Esophagus muscularis mucosa (tissue), 4 donors: ENCODE measurements around the gene LRRC4C. TPM values are rescaled to one million over a fixed set of nuclear protein-coding genes. Genes with fewer than 3 reads are reported as not detected.

Source experiments
- DNase-seq: peaks from one replicate; pipeline ENCODE4 v3.0.0-alpha.2; 2017; ENCODE audit errors: extremely low spot score
- H3K27ac ChIP-seq, 4 donors: fragments of 200-600 bp; sonication (generic); replicated peaks in 1 of 4; 1 replicate in 3 of 4; 2 replicates in 1 of 4; pipeline ENCODE4 v1.5.1; 2016 to 2019; ENCODE audit warnings: mild to moderate bottlenecking in 1 of 4
- H3K27me3 ChIP-seq, 4 donors: fragments of 200-600 bp; sonication (generic); one replicate each; pipeline versions ENCODE4 v1.5.1 to v1.6.0; 2016 to 2019
- H3K36me3 ChIP-seq, 4 donors: fragments of 200-600 bp; sonication (generic); one replicate each; pipeline ENCODE4 v1.5.1; 2016 to 2019
- H3K4me1 ChIP-seq, 4 donors: fragments of 200-600 bp; sonication (generic); one replicate each; pipeline ENCODE4 v1.5.1; 2016 to 2019
- H3K4me3 ChIP-seq, 4 donors: fragments of 200-600 bp; sonication (generic); 1 replicate in 2 of 4; 2 replicates in 2 of 4; pipeline ENCODE4 v1.5.1; 2016 to 2019; ENCODE audit warnings: mild to moderate bottlenecking in 4 of 4, moderate library complexity in 1 of 4
- H3K9me3 ChIP-seq, 4 donors: fragments of 200-600 bp; sonication (generic); 1 replicate in 3 of 4; 2 replicates in 1 of 4; pipeline ENCODE4 v1.5.1; 2016 to 2019
- EP300 ChIP-seq: sonication (generic); formaldehyde crosslinking; IDR thresholded peaks from one replicate; pipeline ENCODE4 v1.6.1; 2017; ENCODE audit warnings: antibody characterized with exemption
- POLR2A ChIP-seq: fragments of 450-650 bp; IDR thresholded peaks from one replicate; pipeline ENCODE4 v1.6.1; 2017; ENCODE audit warnings: antibody characterized with exemption, moderate library complexity, mild to moderate bottlenecking, low read depth
- POLR2AphosphoS5 ChIP-seq, 2 donors: sonication (generic); formaldehyde crosslinking; IDR thresholded peaks; one replicate each; pipeline ENCODE4 v1.6.1; 2017; ENCODE audit warnings: antibody characterized with exemption in 2 of 2
- WGBS: methylation state at CpG from one replicate; pipeline ENCODE4 v1.1.5; 2018; 5-methylcytosine and 5-hydroxymethylcytosine counted together
- intact Hi-C: fragments of 100-400 bp; cut with DNase I; formaldehyde crosslinking; loops from one replicate; pipeline ENCODE4 v1.15.1; 2023
- total RNA-seq, 4 donors: library from RNA; depleted of rRNA; stranded (reverse); fragments of >200 nt; gene quantifications; one replicate each; pipeline versions ENCODE4 v1.1.0 to v1.2.1, GENCODE V29; 2016
- TF ChIP-seq, protein P1 (sequence below), 3 experiments: fragments of 200-600 bp in 2 of 3; fragments of 450-650 bp in 1 of 3; sonication (generic) in 2 of 3; IDR thresholded peaks; one replicate each; pipeline ENCODE4 v1.5.1; 2017 to 2019; ENCODE audit warnings: antibody characterized with exemption in 3 of 3, mild to moderate bottlenecking in 2 of 3, moderate library complexity in 1 of 3

Gene LRRC4C
- total RNA-seq, 4 donors from 2014 or later: 1.2 to 4.0 (median 2.2) TPM

DNA sequence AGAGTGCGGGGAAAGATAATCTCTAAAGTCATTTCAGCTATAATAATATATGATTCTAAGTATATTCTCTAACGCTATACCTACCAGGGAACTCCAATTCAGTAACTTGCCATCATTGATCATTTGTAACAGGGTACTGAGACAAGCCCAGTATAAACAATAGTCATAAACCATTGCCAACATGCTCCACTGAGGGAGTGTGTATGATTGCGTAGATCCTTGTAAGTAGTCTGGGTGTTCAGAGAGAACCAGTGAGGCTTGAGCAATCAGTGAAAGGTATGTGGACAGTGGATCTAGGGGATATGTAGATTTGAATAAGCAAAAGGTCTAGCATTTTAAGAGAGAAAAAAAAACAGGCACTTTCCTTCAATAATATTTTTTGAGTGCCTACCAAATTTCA lies 1326.0 kb downstream of the LRRC4C start:
- Histone ChIP-seq H3K4me3 (no peak overlapping the region), H3K9me3 (no peaks in the 10 kb centered on the region), H3K27ac (no peak overlapping the region), H3K4me1 (no peaks in the 10 kb centered on the region), H3K27me3 (peaks cover 0 to 5% (median 0%) of the 10 kb centered on the region in 4 donors), H3K36me3 (no peaks in the 10 kb centered on the region)
- intact Hi-C loops: no loop called here
- TF ChIP-seq POLR2AphosphoS5 (IDR thresholded peaks at IDR 0.05): no peak
- no peak for TF ChIP-seq EP300
- TF ChIP-seq, protein P1, sequence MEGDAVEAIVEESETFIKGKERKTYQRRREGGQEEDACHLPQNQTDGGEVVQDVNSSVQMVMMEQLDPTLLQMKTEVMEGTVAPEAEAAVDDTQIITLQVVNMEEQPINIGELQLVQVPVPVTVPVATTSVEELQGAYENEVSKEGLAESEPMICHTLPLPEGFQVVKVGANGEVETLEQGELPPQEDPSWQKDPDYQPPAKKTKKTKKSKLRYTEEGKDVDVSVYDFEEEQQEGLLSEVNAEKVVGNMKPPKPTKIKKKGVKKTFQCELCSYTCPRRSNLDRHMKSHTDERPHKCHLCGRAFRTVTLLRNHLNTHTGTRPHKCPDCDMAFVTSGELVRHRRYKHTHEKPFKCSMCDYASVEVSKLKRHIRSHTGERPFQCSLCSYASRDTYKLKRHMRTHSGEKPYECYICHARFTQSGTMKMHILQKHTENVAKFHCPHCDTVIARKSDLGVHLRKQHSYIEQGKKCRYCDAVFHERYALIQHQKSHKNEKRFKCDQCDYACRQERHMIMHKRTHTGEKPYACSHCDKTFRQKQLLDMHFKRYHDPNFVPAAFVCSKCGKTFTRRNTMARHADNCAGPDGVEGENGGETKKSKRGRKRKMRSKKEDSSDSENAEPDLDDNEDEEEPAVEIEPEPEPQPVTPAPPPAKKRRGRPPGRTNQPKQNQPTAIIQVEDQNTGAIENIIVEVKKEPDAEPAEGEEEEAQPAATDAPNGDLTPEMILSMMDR (IDR thresholded peaks at IDR 0.05): no peak
- TF ChIP-seq POLR2A: no peak
- WGBS: 77% methylated on average over 3 of the region's 3 CpGs
- DNase-seq: no peak

GRCh38 chr11:40132912-40133311 lies 1326.5 kb downstream of the LRRC4C start:
- Histone ChIP-seq H3K9me3 (no peaks in the 10 kb centered on the region), H3K4me3 (no peak overlapping the region), H3K27ac (no peak overlapping the region), H3K27me3 (peaks cover 0 to 5% (median 0%) of the 10 kb centered on the region in 4 donors), H3K4me1 (no peaks in the 10 kb centered on the region), H3K36me3 (no peaks in the 10 kb centered on the region)
- intact Hi-C loops: no loop called here
- DNase-seq: no peak
- TF ChIP-seq EP300 (no peak), POLR2AphosphoS5 (IDR thresholded peaks at IDR 0.05) (no peak), POLR2A (no peak)
- TF ChIP-seq, protein P1 (IDR thresholded peaks at IDR 0.05): no peak
- WGBS: 61% methylated on average over 3 of the region's 3 CpGs

- H3K27ac ChIP-seq: no peak overlapping the region
- no peak for DNase-seq
- peaks cover 0 to 5% (median 0%) of the 10 kb centered on the region in 4 donors for H3K27me3 ChIP-seq
- intact Hi-C loops: no loop called here
- WGBS: 100% methylated on average over 1 of the region's 1 CpG
- no peaks in the 10 kb centered on the region for H3K9me3 ChIP-seq
- TF ChIP-seq, protein P1 (IDR thresholded peaks at IDR 0.05): no peak
- TF ChIP-seq EP300 (no peak), POLR2AphosphoS5 (IDR thresholded peaks at IDR 0.05) (no peak), POLR2A (no peak)
- H3K4me3 ChIP-seq: no peak overlapping the region
- no peaks in the 10 kb centered on the region for H3K36me3 ChIP-seq
- H3K4me1 ChIP-seq: no peaks in the 10 kb centered on the region
Measured at GRCh38 chr11:40130427-40130826, 1329.0 kb downstream of the LRRC4C start.

DNA sequence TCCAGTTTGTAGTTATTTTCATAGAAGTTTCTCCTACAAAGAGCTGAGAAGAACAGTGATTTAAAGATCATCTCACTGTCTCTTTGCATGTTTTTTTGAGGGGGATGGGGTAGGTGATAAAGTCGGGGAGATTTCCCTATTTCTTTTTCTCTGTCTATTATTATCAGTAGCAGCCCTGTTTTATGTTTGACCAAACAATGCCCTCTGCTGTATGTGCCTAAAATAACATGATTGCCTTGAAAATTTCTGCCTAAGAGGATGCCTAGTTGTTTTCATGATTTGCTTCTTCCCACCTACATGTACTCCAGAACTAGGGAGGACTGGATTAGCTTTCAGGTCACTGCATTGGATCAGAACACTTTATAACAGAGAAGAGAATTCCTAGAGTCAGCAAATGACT lies 1330.2 kb downstream of the LRRC4C start:
- H3K36me3 ChIP-seq: no peaks in the 10 kb centered on the region
- 5% methylated on average over 1 of the region's 1 CpG for WGBS
- intact Hi-C loops: no loop called here

GRCh38 chr11:40125054-40125453 lies 1334.4 kb downstream of the LRRC4C start:
- no peak for TF ChIP-seq POLR2A
- no peak for TF ChIP-seq POLR2AphosphoS5 (IDR thresholded peaks at IDR 0.05)
- TF ChIP-seq EP300: no peak
- TF ChIP-seq, protein P1 (IDR thresholded peaks at IDR 0.05): no peak
- peaks cover 0 to 15% (median 0%) of the 10 kb centered on the region in 4 donors for H3K9me3 ChIP-seq
- intact Hi-C loops: no loop called here
- no peaks in the 10 kb centered on the region for H3K27me3 ChIP-seq
- H3K4me1 ChIP-seq: no peaks in the 10 kb centered on the region
- 29% methylated on average over 1 of the region's 1 CpG for WGBS
- H3K4me3 ChIP-seq: no peak overlapping the region
- no peaks in the 10 kb centered on the region for H3K36me3 ChIP-seq
- no peak overlapping the region for H3K27ac ChIP-seq
- no peak for DNase-seq

More for the DNA sequence above, 1330.2 kb downstream of the LRRC4C start:
- Histone ChIP-seq H3K9me3 (peaks cover 0 to 1% (median 0%) of the 10 kb centered on the region in 4 donors), H3K4me1 (no peaks in the 10 kb centered on the region), H3K27me3 (peaks cover 0 to 5% (median 0%) of the 10 kb centered on the region in 4 donors), H3K27ac (no peak overlapping the region), H3K4me3 (no peak overlapping the region)
- no peak for DNase-seq
- TF ChIP-seq POLR2AphosphoS5 (IDR thresholded peaks at IDR 0.05) (no peak), EP300 (no peak), POLR2A (no peak)
- TF ChIP-seq, protein P1 (IDR thresholded peaks at IDR 0.05): no peak
